Erythroblast (primary cell): ENCODE data around the gene ANAPC1.
"Not testable (repeated sequence)": the region's sequence is repeated elsewhere in the genome, so short reads cannot be mapped to it uniquely, and the experiment has no call there.

Experiments used
- GATA1 ChIP-seq: IDR thresholded peaks from 2 replicates; pipeline ENCODE4 v1.6.1; 2011; ENCODE audit warnings: low read depth, mild to moderate bottlenecking, control low read depth, low read length, moderate library complexity
- POLR2A ChIP-seq: IDR thresholded peaks from 2 replicates; pipeline ENCODE4 v1.6.1; 2011; ENCODE audit warnings: mild to moderate bottlenecking, low read length

- not testable (repeated sequence) for TF ChIP-seq POLR2A, GATA1
These were observed 158.3 kb downstream of the ANAPC1 start for GRCh38 chr2:111725742-111726141.
